Colonic mucosa (tissue), 4 donors: ENCODE results near the gene PLCB1. TPM values are rescaled to one million over a fixed set of nuclear protein-coding genes. Genes with fewer than 3 reads are reported as not detected.
"Not testable (repeated sequence)": the region's sequence is repeated elsewhere in the genome, so short reads cannot be mapped to it uniquely, and the experiment has no call there.

Source experiments
- DNase-seq: peaks from one replicate; pipeline ENCODE4 v3.0.0-alpha.2; 2020
- H3K27ac ChIP-seq: fragments of 200-600 bp; one replicate; pipeline ENCODE4 v1.8.0; 2021
- H3K27me3 ChIP-seq: fragments of 200-600 bp; one replicate; pipeline ENCODE4 v1.8.0; 2021
- H3K36me3 ChIP-seq: fragments of 200-600 bp; one replicate; pipeline ENCODE4 v1.8.0; 2021
- H3K4me1 ChIP-seq: fragments of 200-600 bp; one replicate; pipeline ENCODE4 v1.8.0; 2021; ENCODE audit warnings: mild to moderate bottlenecking
- H3K4me3 ChIP-seq: fragments of 200-600 bp; one replicate; pipeline ENCODE4 v1.8.0; 2021
- H3K9ac ChIP-seq, 2 donors: one replicate each; pipeline ENCODE4 v1.7.0; 2013; ENCODE audit warnings: control low read depth in 2 of 2, low read depth in 2 of 2, low read length in 2 of 2
- H3K9me3 ChIP-seq: fragments of 200-600 bp; one replicate; pipeline ENCODE4 v1.8.0; 2021
- intact Hi-C: fragments of 100-400 bp; cut with DNase I; formaldehyde crosslinking; loops from one replicate; pipeline ENCODE4 v1.14.1; 2022
- total RNA-seq, 2 donors: library from RNA; stranded (reverse); fragmentation: NEBNext Ultra II Directional in 1 of 2; extraction: Animal tissue kit (Norgen Biotek cat#: 25700) in 1 of 2; gene quantifications; one replicate each; pipeline ENCODE4 v1.2.1, GENCODE V29; 2021
- TF ChIP-seq, protein P1 (sequence below): fragments of 200-600 bp; IDR thresholded peaks from one replicate; pipeline ENCODE4 v1.8.0; 2022; ENCODE audit warnings: antibody characterized with exemption, mild to moderate bottlenecking
- donor health status: healthy.
- donor health status: DM: no; HTN: no; CAD: no.
- donor health status: DM: no; HTN: no; CAD: no.

Gene PLCB1
- total RNA-seq, 2 donors from 2014 or later = 8.3 to 9.6 TPM

DNA sequence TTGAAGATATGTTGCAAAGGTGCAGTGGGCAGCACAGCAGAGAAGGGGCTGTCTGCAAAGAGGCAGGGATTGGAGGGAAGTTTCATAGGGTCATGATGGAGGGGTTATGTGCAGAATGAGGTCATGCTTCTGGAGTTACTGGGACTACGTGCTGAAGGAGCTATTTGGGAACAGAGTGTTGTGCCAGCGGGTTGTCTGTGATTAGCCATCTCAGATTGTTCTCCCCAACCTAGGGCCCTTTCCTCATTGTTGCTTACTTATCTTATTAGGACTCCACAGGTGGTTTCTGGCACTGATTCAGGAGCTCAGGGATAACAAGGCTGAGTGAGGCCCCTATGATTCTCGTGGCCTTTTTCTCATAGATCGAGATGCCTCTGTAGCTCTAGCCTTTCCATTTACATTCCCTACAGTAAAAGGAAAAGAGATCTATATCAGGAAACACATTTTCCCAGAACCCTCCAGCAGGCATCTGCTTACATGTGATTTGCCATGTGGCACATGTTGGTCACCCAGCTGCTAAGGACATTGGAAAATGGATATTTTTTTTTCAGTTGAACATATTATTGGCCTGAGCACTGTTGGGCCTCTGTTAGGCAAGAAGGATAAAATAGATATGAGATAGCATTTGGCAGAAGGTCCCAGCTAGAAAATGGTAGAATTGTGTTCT, 507.2 kb downstream of the PLCB1 start:
- Histone ChIP-seq H3K4me1 (no peaks in the 10 kb centered on the region), H3K4me3 (no peak overlapping the region), H3K9ac (no peak overlapping the region), H3K27me3 (no peaks in the 10 kb centered on the region), H3K9me3 (no peaks in the 10 kb centered on the region), H3K27ac (no peak overlapping the region), H3K36me3 (no peaks in the 10 kb centered on the region)
- TF ChIP-seq, protein P1, sequence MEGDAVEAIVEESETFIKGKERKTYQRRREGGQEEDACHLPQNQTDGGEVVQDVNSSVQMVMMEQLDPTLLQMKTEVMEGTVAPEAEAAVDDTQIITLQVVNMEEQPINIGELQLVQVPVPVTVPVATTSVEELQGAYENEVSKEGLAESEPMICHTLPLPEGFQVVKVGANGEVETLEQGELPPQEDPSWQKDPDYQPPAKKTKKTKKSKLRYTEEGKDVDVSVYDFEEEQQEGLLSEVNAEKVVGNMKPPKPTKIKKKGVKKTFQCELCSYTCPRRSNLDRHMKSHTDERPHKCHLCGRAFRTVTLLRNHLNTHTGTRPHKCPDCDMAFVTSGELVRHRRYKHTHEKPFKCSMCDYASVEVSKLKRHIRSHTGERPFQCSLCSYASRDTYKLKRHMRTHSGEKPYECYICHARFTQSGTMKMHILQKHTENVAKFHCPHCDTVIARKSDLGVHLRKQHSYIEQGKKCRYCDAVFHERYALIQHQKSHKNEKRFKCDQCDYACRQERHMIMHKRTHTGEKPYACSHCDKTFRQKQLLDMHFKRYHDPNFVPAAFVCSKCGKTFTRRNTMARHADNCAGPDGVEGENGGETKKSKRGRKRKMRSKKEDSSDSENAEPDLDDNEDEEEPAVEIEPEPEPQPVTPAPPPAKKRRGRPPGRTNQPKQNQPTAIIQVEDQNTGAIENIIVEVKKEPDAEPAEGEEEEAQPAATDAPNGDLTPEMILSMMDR = no peak
- intact Hi-C loops = no loop called here
- no peak for DNase-seq

DNA sequence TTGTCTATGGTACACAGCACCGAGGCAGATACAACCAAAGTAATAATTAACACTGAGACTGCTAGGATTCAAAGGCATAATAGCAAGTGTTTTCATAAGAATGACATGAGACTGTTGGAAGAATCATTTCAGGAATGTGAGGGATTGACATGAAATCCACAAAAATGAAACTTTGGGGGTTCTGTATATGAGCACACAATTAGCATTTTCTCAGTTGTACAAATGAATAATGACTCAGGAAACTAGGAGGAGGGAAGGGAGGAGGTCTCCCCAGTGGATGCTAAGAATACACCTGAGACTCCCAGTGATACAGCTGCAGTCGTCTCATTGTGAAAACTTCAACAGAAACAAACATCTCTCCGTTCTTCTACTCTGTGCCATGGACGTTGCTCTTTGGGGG, 508.4 kb downstream of the PLCB1 start:
- TF ChIP-seq, protein P1 = no peak
- no peaks in the 10 kb centered on the region for H3K27me3 ChIP-seq
- H3K36me3 ChIP-seq = no peaks in the 10 kb centered on the region
- H3K4me1 ChIP-seq = no peaks in the 10 kb centered on the region
- intact Hi-C loops = no loop called here
- H3K9ac ChIP-seq = no peak overlapping the region
- H3K4me3 ChIP-seq = no peak overlapping the region
- H3K9me3 ChIP-seq = no peaks in the 10 kb centered on the region
- no peak overlapping the region for H3K27ac ChIP-seq
- no peak for DNase-seq

DNA sequence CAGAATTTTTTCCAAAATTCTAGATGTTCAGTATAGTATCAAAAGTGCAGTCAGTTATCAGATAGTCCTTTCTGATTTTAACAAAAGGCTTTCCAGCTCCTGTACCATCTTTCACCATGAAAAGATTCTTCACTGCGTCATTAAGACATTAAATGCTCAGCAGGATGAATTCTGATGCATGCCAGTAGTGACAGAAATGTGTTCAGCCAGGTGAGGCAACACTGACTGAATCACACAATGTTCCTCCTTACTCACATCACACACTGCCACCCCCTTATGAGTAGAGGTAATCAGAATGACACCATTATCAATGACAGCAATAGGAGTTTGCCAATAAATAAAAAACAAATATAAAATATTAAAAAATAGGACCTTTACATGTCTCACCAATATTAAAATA, 510.2 kb downstream of the PLCB1 start:
- TF ChIP-seq, protein P1 = no peak
- H3K9ac ChIP-seq = no peak overlapping the region
- no peaks in the 10 kb centered on the region for H3K36me3 ChIP-seq
- H3K27ac ChIP-seq = no peak overlapping the region
- intact Hi-C loops = no loop called here
- H3K4me1 ChIP-seq = no peaks in the 10 kb centered on the region
- no peaks in the 10 kb centered on the region for H3K27me3 ChIP-seq
- DNase-seq = no peak
- H3K9me3 ChIP-seq = no peaks in the 10 kb centered on the region
- H3K4me3 ChIP-seq = no peak overlapping the region

DNA sequence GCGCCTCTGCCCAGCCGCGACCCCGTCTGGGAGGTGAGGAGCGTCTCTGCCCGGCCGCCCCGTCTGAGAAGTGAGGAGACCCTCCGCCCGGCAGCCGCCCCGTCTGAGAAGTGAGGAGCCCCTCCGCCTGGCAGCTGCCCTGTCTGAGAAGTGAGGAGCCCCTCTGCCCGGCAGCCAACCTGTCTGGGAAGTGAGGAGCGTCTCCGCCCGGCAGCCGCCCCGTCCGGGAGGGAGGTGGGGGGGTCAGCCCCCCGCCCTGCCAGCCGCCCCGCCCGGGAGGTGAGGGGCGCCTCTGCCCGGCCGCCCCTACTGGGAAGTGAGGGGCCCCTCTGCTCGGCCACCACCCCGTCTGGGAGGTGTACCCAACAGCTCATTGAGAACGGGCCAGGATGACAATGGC, 512.4 kb downstream of the PLCB1 start:
- H3K27ac ChIP-seq, H3K9ac ChIP-seq, H3K9me3 ChIP-seq, intact Hi-C loops, H3K36me3 ChIP-seq, H3K4me1 ChIP-seq, H3K4me3 ChIP-seq, H3K27me3 ChIP-seq, DNase-seq: not testable (repeated sequence)

DNA sequence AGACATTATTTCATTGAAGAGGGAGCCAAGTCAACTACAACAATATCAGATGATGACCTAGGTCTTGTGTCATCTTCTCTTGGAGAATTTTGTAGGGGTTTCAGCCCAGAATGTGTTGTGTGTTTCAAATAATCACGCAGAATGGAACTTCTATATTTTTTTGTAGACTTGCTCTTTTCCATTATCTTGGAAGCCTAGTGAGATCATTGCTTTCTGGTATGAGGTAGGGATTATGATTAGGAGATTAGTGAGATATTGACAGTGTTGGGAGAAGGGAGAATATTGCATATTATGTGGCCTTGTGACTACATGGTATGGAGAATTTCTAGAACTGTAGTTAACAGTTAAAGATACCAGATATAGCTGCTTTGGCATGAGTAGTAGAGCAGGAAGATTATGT, 513.3 kb downstream of the PLCB1 start:
- no peak overlapping the region for H3K27ac ChIP-seq
- no peaks in the 10 kb centered on the region for H3K9me3 ChIP-seq
- no peaks in the 10 kb centered on the region for H3K36me3 ChIP-seq
- no peak for DNase-seq
- H3K4me1 ChIP-seq = no peaks in the 10 kb centered on the region
- intact Hi-C loops = no loop called here
- TF ChIP-seq, protein P1 = no peak
- no peak overlapping the region for H3K9ac ChIP-seq
- no peaks in the 10 kb centered on the region for H3K27me3 ChIP-seq
- H3K4me3 ChIP-seq = no peak overlapping the region

DNA sequence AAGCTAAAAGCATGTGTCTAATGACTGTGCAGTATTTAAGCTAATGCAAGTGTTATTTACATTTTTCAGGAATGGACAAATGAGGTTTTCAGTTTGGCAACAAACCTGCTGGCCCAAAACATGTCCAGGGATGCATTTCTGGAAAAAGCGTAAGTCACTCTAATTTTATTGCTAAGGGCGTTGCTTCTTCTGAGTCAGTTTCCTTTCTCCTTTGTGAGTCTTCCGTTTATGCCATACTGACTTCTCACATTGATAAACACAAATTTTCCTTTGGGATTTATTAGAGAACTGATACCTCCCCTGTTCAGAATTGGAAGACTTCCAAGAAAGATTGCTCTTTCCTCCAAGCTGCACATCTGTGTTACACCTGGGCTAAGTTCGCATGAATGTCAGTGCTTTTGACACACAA, 514.0 kb downstream of the PLCB1 start:
- intact Hi-C loops = no loop called here
- no peak for DNase-seq

More for the DNA sequence above, 514.0 kb downstream of the PLCB1 start:
- no peak overlapping the region for H3K4me3 ChIP-seq
- no peaks in the 10 kb centered on the region for H3K4me1 ChIP-seq
- H3K9ac ChIP-seq = no peak overlapping the region
- H3K9me3 ChIP-seq = no peaks in the 10 kb centered on the region
- no peaks in the 10 kb centered on the region for H3K36me3 ChIP-seq
- no peaks in the 10 kb centered on the region for H3K27me3 ChIP-seq
- H3K27ac ChIP-seq = no peak overlapping the region
- TF ChIP-seq, protein P1 = no peak
